ENCODE results near the gene POM121. TPM values are rescaled to one million over a fixed set of nuclear protein-coding genes. Genes with fewer than 3 reads are reported as not detected.
"Not testable (repeated sequence)": the region's sequence is repeated elsewhere in the genome, so short reads cannot be mapped to it uniquely, and the experiment has no call there.

POM121 gene
- total and polyA plus RNA-seq, 2 donors (not counting 1 experiment from before 2014, with no cell fraction given) = 4.8 to 6.3 TPM

- TF ChIP-seq CTCF (conservative IDR thresholded peaks at IDR 0.05 in 1 of 2, IDR thresholded peaks at IDR 0.05 in 1 of 2; ENCODE audit: low read depth in 1 of 2, low read length in 2 of 2) = peak in 1 of 2 donors; percentile 2
- H3K36me3 ChIP-seq (ENCODE audit: control insufficient read depth, insufficient read depth, low read length) = not testable (repeated sequence)
- peaks cover 24% of the 10 kb centered on the region for H3K79me2 ChIP-seq (ENCODE audit: control insufficient read depth, insufficient read depth, low read length)
Observed at GRCh38 chr7:72928216-72928615, 3.3 kb downstream of the POM121 start.

GRCh38 chr7:72942022-72942705 lies 17.3 kb downstream of the POM121 start:
- not testable (repeated sequence) for H3K36me3 ChIP-seq (ENCODE audit: control insufficient read depth, insufficient read depth, low read length); H3K27me3 ChIP-seq (ENCODE audit: control insufficient read depth, insufficient read depth, low read length); H2AFZ ChIP-seq (ENCODE audit: low read length); H4K20me1 ChIP-seq (ENCODE audit: control insufficient read depth, extremely low read depth, insufficient read depth, low read length); H3K9ac ChIP-seq (ENCODE audit: insufficient read depth, low read length); H3K4me1 ChIP-seq (ENCODE audit: control insufficient read depth, extremely low read depth, insufficient read depth, low read length); H3K27ac ChIP-seq (ENCODE audit: insufficient read depth, low read length); H3K4me2 ChIP-seq (ENCODE audit: extremely low read depth, insufficient read depth, low read length); H3K9me3 ChIP-seq (ENCODE audit: control insufficient read depth, insufficient read depth, low read depth, low read length); H3K4me3 ChIP-seq (replicated peaks in 1 of 4; ENCODE audit: control extremely low read depth in 1 of 4, insufficient read depth in 1 of 4, low read depth in 3 of 4, low read length in 4 of 4); DNase-seq (ENCODE audit: low read depth in 2 of 2); H3K79me2 ChIP-seq (ENCODE audit: control insufficient read depth, insufficient read depth, low read length)

More at GRCh38 chr7:72928216-72928615, 3.3 kb downstream of the POM121 start:
- not testable (repeated sequence) for H3K4me3 ChIP-seq (replicated peaks in 1 of 4; ENCODE audit: control extremely low read depth in 1 of 4, insufficient read depth in 1 of 4, low read depth in 3 of 4, low read length in 4 of 4); H3K27ac ChIP-seq (ENCODE audit: insufficient read depth, low read length); H4K20me1 ChIP-seq (ENCODE audit: control insufficient read depth, extremely low read depth, insufficient read depth, low read length); H3K27me3 ChIP-seq (ENCODE audit: control insufficient read depth, insufficient read depth, low read length); DNase-seq (ENCODE audit: low read depth in 2 of 2); H2AFZ ChIP-seq (ENCODE audit: low read length); H3K9me3 ChIP-seq (ENCODE audit: control insufficient read depth, insufficient read depth, low read depth, low read length); H3K4me2 ChIP-seq (ENCODE audit: extremely low read depth, insufficient read depth, low read length); H3K4me1 ChIP-seq (ENCODE audit: control insufficient read depth, extremely low read depth, insufficient read depth, low read length); H3K9ac ChIP-seq (ENCODE audit: insufficient read depth, low read length)

GRCh38 chr7:72942956-72943355 lies 18.1 kb downstream of the POM121 start:
- not testable (repeated sequence) for H3K9me3 ChIP-seq (ENCODE audit: control insufficient read depth, insufficient read depth, low read depth, low read length); H3K4me3 ChIP-seq (replicated peaks in 1 of 4; ENCODE audit: control extremely low read depth in 1 of 4, insufficient read depth in 1 of 4, low read depth in 3 of 4, low read length in 4 of 4); H2AFZ ChIP-seq (ENCODE audit: low read length); H3K36me3 ChIP-seq (ENCODE audit: control insufficient read depth, insufficient read depth, low read length); H3K4me1 ChIP-seq (ENCODE audit: control insufficient read depth, extremely low read depth, insufficient read depth, low read length); DNase-seq (ENCODE audit: low read depth in 2 of 2); H3K27me3 ChIP-seq (ENCODE audit: control insufficient read depth, insufficient read depth, low read length); H3K9ac ChIP-seq (ENCODE audit: insufficient read depth, low read length); H3K79me2 ChIP-seq (ENCODE audit: control insufficient read depth, insufficient read depth, low read length); H3K4me2 ChIP-seq (ENCODE audit: extremely low read depth, insufficient read depth, low read length); H3K27ac ChIP-seq (ENCODE audit: insufficient read depth, low read length); H4K20me1 ChIP-seq (ENCODE audit: control insufficient read depth, extremely low read depth, insufficient read depth, low read length)

- H3K27me3 ChIP-seq (ENCODE audit: control insufficient read depth, insufficient read depth, low read length); H3K27ac ChIP-seq (ENCODE audit: insufficient read depth, low read length); H3K9ac ChIP-seq (ENCODE audit: insufficient read depth, low read length); H3K4me3 ChIP-seq (replicated peaks in 1 of 4; ENCODE audit: control extremely low read depth in 1 of 4, insufficient read depth in 1 of 4, low read depth in 3 of 4, low read length in 4 of 4); H3K9me3 ChIP-seq (ENCODE audit: control insufficient read depth, insufficient read depth, low read depth, low read length); H2AFZ ChIP-seq (ENCODE audit: low read length); H3K79me2 ChIP-seq (ENCODE audit: control insufficient read depth, insufficient read depth, low read length); H4K20me1 ChIP-seq (ENCODE audit: control insufficient read depth, extremely low read depth, insufficient read depth, low read length); DNase-seq (ENCODE audit: low read depth in 2 of 2); H3K4me1 ChIP-seq (ENCODE audit: control insufficient read depth, extremely low read depth, insufficient read depth, low read length); H3K36me3 ChIP-seq (ENCODE audit: control insufficient read depth, insufficient read depth, low read length); H3K4me2 ChIP-seq (ENCODE audit: extremely low read depth, insufficient read depth, low read length): not testable (repeated sequence)
Observed at GRCh38 chr7:72944937-72945336, 20.0 kb downstream of the POM121 start.

- H2AFZ ChIP-seq (ENCODE audit: low read length); H3K27ac ChIP-seq (ENCODE audit: insufficient read depth, low read length); H3K27me3 ChIP-seq (ENCODE audit: control insufficient read depth, insufficient read depth, low read length); H3K36me3 ChIP-seq (ENCODE audit: control insufficient read depth, insufficient read depth, low read length); H3K9me3 ChIP-seq (ENCODE audit: control insufficient read depth, insufficient read depth, low read depth, low read length); H3K4me3 ChIP-seq (replicated peaks in 1 of 4; ENCODE audit: control extremely low read depth in 1 of 4, insufficient read depth in 1 of 4, low read depth in 3 of 4, low read length in 4 of 4); H3K9ac ChIP-seq (ENCODE audit: insufficient read depth, low read length); H3K79me2 ChIP-seq (ENCODE audit: control insufficient read depth, insufficient read depth, low read length); H3K4me1 ChIP-seq (ENCODE audit: control insufficient read depth, extremely low read depth, insufficient read depth, low read length); H3K4me2 ChIP-seq (ENCODE audit: extremely low read depth, insufficient read depth, low read length); H4K20me1 ChIP-seq (ENCODE audit: control insufficient read depth, extremely low read depth, insufficient read depth, low read length); DNase-seq (ENCODE audit: low read depth in 2 of 2): not testable (repeated sequence)
Observed at GRCh38 chr7:72945597-72945996, 20.7 kb downstream of the POM121 start.
